A549 (cell line): ENCODE results near the gene TIAM2. TPM values are rescaled to one million over a fixed set of nuclear protein-coding genes. Genes with fewer than 3 reads are reported as not detected.

Experiments
- ATAC-seq, 2 experiments: fragments of 200-7000 bp in 1 of 2; fragments of >200 bp in 1 of 2; cut with Nextera tagmentation in 1 of 2; cut with Tn5 transposase in 1 of 2; 3 replicates each; pipeline versions ENCODE4 v1.8.0 to v1.9.1; 2018 to 2020; ENCODE audit warnings: mild to moderate bottlenecking in 1 of 2, moderate library complexity in 1 of 2
- CTCF ChIA-PET: fragments of 300-600 bp; sonication (Branson Sonifier 250); formaldehyde crosslinking; extraction: SDS; loops from one replicate; lab custom pipeline; 2021; ENCODE audit warnings: antibody characterized with exemption, inconsistent platforms; lab: Yijun Ruan, JAX
- POLR2A ChIA-PET: fragments of 350-600 bp; formaldehyde crosslinking; extraction: SDS; loops from one replicate; lab custom pipeline; 2021; ENCODE audit warnings: antibody characterized with exemption, inconsistent platforms; lab: Yijun Ruan, JAX
- DNase-seq, 2 experiments: peaks; one replicate each; pipeline versions ENCODE4 v3.0.0 to v3.0.0-alpha.2; 2011 to 2016; ENCODE audit warnings: low read depth in 1 of 2, low spot score in 1 of 2
- FAIRE-seq: peaks from 2 replicates; lab custom pipeline; 2011; peaks lifted over from hg19 to GRCh38; lab: Jason Lieb, UNC
- H3K27ac ChIP-seq, 2 experiments: fragments of >200 bp; sonication (Bioruptor Twin); formaldehyde crosslinking; 3 replicates each; pipeline ENCODE4 v1.5.1; 2016 to 2017
- H3K4me1 ChIP-seq: fragments of >200 bp; sonication (Bioruptor Twin); formaldehyde crosslinking; 3 replicates; pipeline ENCODE4 v1.6.1; 2016
- H3K4me2 ChIP-seq: fragments of >200 bp; sonication (Bioruptor Twin); formaldehyde crosslinking; 3 replicates; pipeline ENCODE4 v1.6.1; 2016
- H3K4me3 ChIP-seq: fragments of >200 bp; sonication (Bioruptor Twin); formaldehyde crosslinking; 3 replicates; pipeline ENCODE4 v1.5.1; 2016
- H3K9me3 ChIP-seq: fragments of >200 bp; sonication (Bioruptor Twin); formaldehyde crosslinking; 3 replicates; pipeline ENCODE4 v1.6.1; 2016
- BHLHE40 ChIP-seq: IDR thresholded peaks from 2 replicates; pipeline ENCODE4 v1.6.1; 2012; ENCODE audit warnings: low read depth, low read length, inconsistent platforms
- CHD4 ChIP-seq: fragments of 200-600 bp; sonication (generic); IDR thresholded peaks from 2 replicates; pipeline ENCODE4 v1.6.1; 2016; ENCODE audit warnings: antibody characterized with exemption, mild to moderate bottlenecking, borderline replicate concordance
- EHF ChIP-seq: fragments of 250-450 bp; sonication (Bioruptor Pico); IDR thresholded peaks from 2 replicates; pipeline ENCODE4 v1.5.0; 2020; ENCODE audit warnings: mild to moderate bottlenecking
- ELK1 ChIP-seq: fragments of 150-350 bp; IDR thresholded peaks from 2 replicates; pipeline ENCODE4 v1.6.1; 2014; ENCODE audit warnings: low read depth, mild to moderate bottlenecking, low read length
- FOSB ChIP-seq: fragments of 250-450 bp; sonication (Bioruptor Pico); IDR thresholded peaks from 2 replicates; pipeline ENCODE4 v1.5.0; 2020; ENCODE audit warnings: mild to moderate bottlenecking, moderate library complexity
- HMGXB4 ChIP-seq: fragments of 250-450 bp; sonication (Bioruptor Pico); IDR thresholded peaks from 2 replicates; pipeline ENCODE4 v1.5.0; 2021; ENCODE audit warnings: mild to moderate bottlenecking, moderate library complexity, borderline replicate concordance
- MAX ChIP-seq: IDR thresholded peaks from 2 replicates; pipeline ENCODE4 v1.6.1; 2012
- POLR2A ChIP-seq: IDR thresholded peaks from 2 replicates; pipeline ENCODE4 v1.6.1; 2012; ENCODE audit warnings: mild to moderate bottlenecking, low read length
- RAD21 ChIP-seq, 2 experiments: fragments of >200 bp in 1 of 2; sonication (Bioruptor Twin) in 1 of 2; formaldehyde crosslinking in 1 of 2; IDR thresholded peaks in 1 of 2; conservative IDR thresholded peaks in 1 of 2; 2 replicates in 1 of 2; 3 replicates in 1 of 2; pipeline ENCODE4 v1.6.1; 2012 to 2018; ENCODE audit warnings: inconsistent platforms in 1 of 2
- RNF2 ChIP-seq: fragments of 200-600 bp; sonication (generic); IDR thresholded peaks from 2 replicates; pipeline ENCODE4 v1.6.1; 2016; ENCODE audit warnings: low read depth, mild to moderate bottlenecking, antibody characterized with exemption, moderate library complexity, borderline replicate concordance
- TFCP2L1 ChIP-seq: fragments of 250-450 bp; sonication (Bioruptor Pico); IDR thresholded peaks from 2 replicates; pipeline ENCODE4 v1.5.0; 2021; ENCODE audit warnings: mild to moderate bottlenecking
- TP53 ChIP-seq: fragments of 250-450 bp; sonication (Bioruptor Pico); IDR thresholded peaks from 2 replicates; pipeline ENCODE4 v1.5.0; 2021; ENCODE audit warnings: mild to moderate bottlenecking, moderate library complexity
- ZFP36 ChIP-seq: fragments of 450-650 bp; IDR thresholded peaks from 2 replicates; pipeline ENCODE4 v1.6.1; 2014; ENCODE audit warnings: borderline replicate concordance; ENCODE audit not compliant: partially characterized antibody
- WGBS: methylation state at CpG from one replicate; pipeline ENCODE4 v1.1.6; 2017; ENCODE audit errors: missing lambda C conversion rate; 5-methylcytosine and 5-hydroxymethylcytosine counted together
- polyA plus RNA-seq, 4 experiments: library from polyadenylated mRNA; depleted of rRNA in 3 of 4; stranded (reverse); fragments of >200 nt; fragmentation: RNase III in 1 of 4; extraction: RNeasy Plus Mini Kit Qiagen cat#74134 plus additional on column Dnase treatment in 1 of 4; gene quantifications; 2 replicates in 3 of 4; 3 replicates in 1 of 4; pipeline ENCODE4 v1.2.3, GENCODE V29; 2011 to 2017
- TF ChIP-seq, protein P1 (sequence below): fragments of >200 bp; sonication (Bioruptor Twin); formaldehyde crosslinking; IDR thresholded peaks from 3 replicates; pipeline ENCODE4 v1.5.1; 2016
- TF ChIP-seq, protein P2 (sequence below): fragments of 250-450 bp; sonication (Bioruptor Pico); IDR thresholded peaks from 2 replicates; pipeline ENCODE4 v1.5.0; 2020; ENCODE audit warnings: low read depth, mild to moderate bottlenecking, moderate library complexity

The TIAM2 gene
- polyA plus RNA-seq, 2 of the 4 experiments (the other 2 are of a cell fraction): 2.5 to 3.1 TPM

DNA sequence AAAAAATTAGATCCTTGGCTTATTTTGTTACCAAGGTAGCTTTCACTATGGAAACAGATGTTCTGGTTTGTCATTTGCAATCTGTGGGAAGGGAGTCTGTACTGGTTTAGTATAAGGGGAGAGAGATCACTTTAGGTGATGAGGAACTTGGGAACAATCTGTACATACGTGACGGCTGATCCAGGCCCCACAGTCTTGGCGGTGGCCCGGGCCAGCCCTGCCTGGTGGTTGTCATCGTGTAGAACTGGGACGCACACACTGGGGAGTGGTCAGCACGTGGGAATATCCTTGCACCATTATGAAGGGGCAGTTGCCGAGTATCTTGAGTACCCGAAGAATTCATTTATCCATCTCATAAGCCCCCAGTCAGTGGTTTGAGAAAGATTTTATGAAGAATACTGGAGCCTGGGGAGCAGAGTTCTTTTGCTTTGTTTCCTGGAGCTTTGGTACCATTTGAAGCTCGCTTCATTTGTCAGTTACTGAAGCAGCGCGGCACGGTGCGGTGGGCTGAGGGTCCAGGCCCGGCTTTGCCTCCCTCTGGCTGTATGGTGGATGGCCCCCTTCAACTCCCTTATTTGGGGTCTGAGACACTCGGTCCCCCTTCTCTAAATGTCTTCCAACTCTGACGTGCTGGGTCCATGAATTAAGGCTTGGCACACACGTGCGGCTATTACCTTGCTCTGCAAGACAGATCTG is 245.9 kb downstream of the TIAM2 start (continued):
- TF ChIP-seq, protein P1, sequence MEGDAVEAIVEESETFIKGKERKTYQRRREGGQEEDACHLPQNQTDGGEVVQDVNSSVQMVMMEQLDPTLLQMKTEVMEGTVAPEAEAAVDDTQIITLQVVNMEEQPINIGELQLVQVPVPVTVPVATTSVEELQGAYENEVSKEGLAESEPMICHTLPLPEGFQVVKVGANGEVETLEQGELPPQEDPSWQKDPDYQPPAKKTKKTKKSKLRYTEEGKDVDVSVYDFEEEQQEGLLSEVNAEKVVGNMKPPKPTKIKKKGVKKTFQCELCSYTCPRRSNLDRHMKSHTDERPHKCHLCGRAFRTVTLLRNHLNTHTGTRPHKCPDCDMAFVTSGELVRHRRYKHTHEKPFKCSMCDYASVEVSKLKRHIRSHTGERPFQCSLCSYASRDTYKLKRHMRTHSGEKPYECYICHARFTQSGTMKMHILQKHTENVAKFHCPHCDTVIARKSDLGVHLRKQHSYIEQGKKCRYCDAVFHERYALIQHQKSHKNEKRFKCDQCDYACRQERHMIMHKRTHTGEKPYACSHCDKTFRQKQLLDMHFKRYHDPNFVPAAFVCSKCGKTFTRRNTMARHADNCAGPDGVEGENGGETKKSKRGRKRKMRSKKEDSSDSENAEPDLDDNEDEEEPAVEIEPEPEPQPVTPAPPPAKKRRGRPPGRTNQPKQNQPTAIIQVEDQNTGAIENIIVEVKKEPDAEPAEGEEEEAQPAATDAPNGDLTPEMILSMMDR: no peak
- TF ChIP-seq MAX (no peak), POLR2A (no peak), EHF (CRISPR knock-in tag) (no peak), RNF2 (no peak), BHLHE40 (no peak)

DNA sequence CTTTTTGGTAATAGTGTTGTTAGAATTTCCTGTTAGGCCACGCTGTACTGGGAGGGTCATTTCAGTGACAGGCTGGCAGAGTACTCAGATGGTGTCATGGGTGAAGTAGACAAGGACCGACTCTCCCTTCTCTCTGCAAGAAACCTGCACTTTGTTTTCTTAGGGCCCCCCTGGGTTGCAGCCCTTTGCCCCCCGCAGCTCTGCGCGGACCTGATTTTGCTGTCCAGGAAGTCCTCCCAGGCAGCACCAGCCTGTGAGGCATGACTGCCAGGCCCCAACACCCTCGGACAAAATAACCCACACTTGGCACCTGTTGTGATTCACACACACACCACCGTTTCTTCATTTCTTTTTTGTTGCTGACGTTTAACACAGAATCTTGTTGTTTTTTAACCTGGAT is 246.9 kb downstream of the TIAM2 start:
- DNase-seq (no peak), FAIRE-seq (no peak), ATAC-seq (no peak)
- POLR2A ChIA-PET: no interaction called here
- Histone ChIP-seq H3K4me1 (peaks cover 1% of the 10 kb centered on the region; the same call in 1 of the 3 replicates), H3K27ac (no peak overlapping the region), H3K4me2 (no peak overlapping the region), H3K9me3 (peaks cover 4% of the 10 kb centered on the region; the same call in 2 of the 3 replicates), H3K4me3 (no peak overlapping the region)
- WGBS: 91% methylated on average over 8 of the region's 8 CpGs
- CTCF ChIA-PET: interaction anchor here (1.2 kb wide), 1 partner anchor 28 kb away, joined by 3 read pairs; no protein-coding TSS in a partner anchor
- no peak for TF ChIP-seq ELK1
- no peak for TF ChIP-seq CHD4

GRCh38 chr6:155244434-155244833 is 249.3 kb downstream of the TIAM2 start:
- no peak overlapping the region for H3K27ac ChIP-seq
- ATAC-seq (no peak), DNase-seq (no peak), FAIRE-seq (no peak)
- no peak overlapping the region for H3K4me2 ChIP-seq
- no peak for TF ChIP-seq ZFP36
- TF ChIP-seq TP53 (CRISPR knock-in tag): no peak
- TF ChIP-seq, protein P2, sequence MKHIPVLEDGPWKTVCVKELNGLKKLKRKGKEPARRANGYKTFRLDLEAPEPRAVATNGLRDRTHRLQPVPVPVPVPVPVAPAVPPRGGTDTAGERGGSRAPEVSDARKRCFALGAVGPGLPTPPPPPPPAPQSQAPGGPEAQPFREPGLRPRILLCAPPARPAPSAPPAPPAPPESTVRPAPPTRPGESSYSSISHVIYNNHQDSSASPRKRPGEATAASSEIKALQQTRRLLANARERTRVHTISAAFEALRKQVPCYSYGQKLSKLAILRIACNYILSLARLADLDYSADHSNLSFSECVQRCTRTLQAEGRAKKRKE (CRISPR knock-in tag): no peak
- TF ChIP-seq FOSB (CRISPR knock-in tag): no peak
- no peak for TF ChIP-seq HMGXB4 (CRISPR knock-in tag)
- TF ChIP-seq TFCP2L1 (CRISPR knock-in tag): no peak
- TF ChIP-seq RAD21 (conservative IDR thresholded peaks at IDR 0.05 in 1 of 2, IDR thresholded peaks at IDR 0.05 in 1 of 2): no peak
- CTCF ChIA-PET: interaction anchor here (1.2 to 1.4 kb wide), 3 partner anchors 14 to 316 kb away, joined by 3 to 5 read pairs (median 3); no protein-coding TSS in a partner anchor
- POLR2A ChIA-PET: no interaction called here
- WGBS: 94% methylated on average over 4 of the region's 4 CpGs
- H3K9me3 ChIP-seq: no peaks in the 10 kb centered on the region
- no peak overlapping the region for H3K4me3 ChIP-seq
- H3K4me1 ChIP-seq: peaks cover 15% of the 10 kb centered on the region
